GM12878 (cell line): ENCODE results near the gene NOS1. TPM values are rescaled to one million over a fixed set of nuclear protein-coding genes. Genes with fewer than 3 reads are reported as not detected.

Experiments used
- ATAC-seq: fragments of 200-7000 bp; cut with Tn5 transposase; 3 replicates; pipeline ENCODE4 v1.9.1; 2020; ENCODE audit warnings: mild to moderate bottlenecking, moderate library complexity
- BruUV-seq: library from RNA; stranded (reverse); fragments of 400-500 nt; replicated peaks from 2 replicates; lab custom pipeline; 2021; lab: Mats Ljungman, UMichigan
- CTCF ChIA-PET: fragments of 300-600 bp; sonication (Branson Sonifier 250); formaldehyde crosslinking; extraction: SDS; loops from one replicate; lab custom pipeline; 2021; ENCODE audit warnings: inconsistent platforms; lab: Yijun Ruan, JAX
- POLR2A ChIA-PET: fragments of 350-600 bp; formaldehyde crosslinking; extraction: SDS; loops from one replicate; lab custom pipeline; 2021; ENCODE audit warnings: inconsistent platforms; lab: Charles Lee
- RAD21 ChIA-PET: fragments of 300-600 bp; sonication (Branson Sonifier 250); formaldehyde crosslinking; loops from one replicate; lab custom pipeline; 2023; ENCODE audit warnings: antibody characterized with exemption; ENCODE audit not compliant: unreplicated experiment; lab: Charles Lee
- SMC1A ChIA-PET: fragments of 300-600 bp; sonication (Branson Sonifier 250); formaldehyde crosslinking; loops from one replicate; lab custom pipeline; 2023; ENCODE audit not compliant: unreplicated experiment, uncharacterized antibody; lab: Charles Lee
- DNase-seq: peaks from one replicate; pipeline ENCODE4 v3.0.0-alpha.2; 2011; ENCODE audit warnings: low read depth, low spot score
- FAIRE-seq: peaks from 3 replicates; lab custom pipeline; 2011; peaks lifted over from hg19 to GRCh38; lab: Jason Lieb, UNC
- H2AFZ ChIP-seq: 2 replicates; pipeline ENCODE4 v1.6.0; 2011; ENCODE audit warnings: low read depth, low read length, control low read depth; ENCODE audit not compliant: control insufficient read depth
- H3K27ac ChIP-seq: 2 replicates; pipeline ENCODE4 v1.5.1; 2011; ENCODE audit warnings: control low read depth; ENCODE audit not compliant: control insufficient read depth, insufficient read depth
- H3K27me3 ChIP-seq, 2 experiments: replicated peaks in 1 of 2; 2 replicates each; pipeline versions ENCODE4 v1.6.0 to v1.6.1; 2011; ENCODE audit warnings: low read length in 1 of 2; ENCODE audit not compliant: control insufficient read depth in 2 of 2, insufficient read depth in 2 of 2
- H3K36me3 ChIP-seq, 2 experiments: 2 replicates each; pipeline ENCODE4 v1.5.1; 2011; ENCODE audit warnings: low read length in 1 of 2; ENCODE audit not compliant: control insufficient read depth in 2 of 2, insufficient read depth in 2 of 2
- H3K4me1 ChIP-seq: 2 replicates; pipeline ENCODE4 v1.6.1; 2011; ENCODE audit warnings: mild to moderate bottlenecking, low read length, moderate library complexity, mixed read lengths; ENCODE audit not compliant: control insufficient read depth, insufficient read depth
- H3K4me2 ChIP-seq: 2 replicates; pipeline ENCODE4 v1.6.0; 2011; ENCODE audit warnings: control low read depth; ENCODE audit not compliant: control insufficient read depth, insufficient read depth
- H3K4me3 ChIP-seq: fragments of 200-600 bp; sonication (generic); 2 replicates; pipeline ENCODE4 v1.5.1; 2016
- H3K79me2 ChIP-seq: 2 replicates; pipeline ENCODE4 v1.6.0; 2011; ENCODE audit warnings: low read length; ENCODE audit not compliant: control insufficient read depth, insufficient read depth
- H3K9ac ChIP-seq: 2 replicates; pipeline ENCODE4 v1.8.0; 2011; ENCODE audit warnings: low read length, control low read depth, mixed read lengths; ENCODE audit not compliant: control insufficient read depth, insufficient read depth
- H3K9me3 ChIP-seq: replicated peaks from 3 replicates; pipeline ENCODE4 v1.5.1; 2011; ENCODE audit warnings: mild to moderate bottlenecking, low read length; ENCODE audit not compliant: control insufficient read depth, insufficient read depth
- H4K20me1 ChIP-seq: 2 replicates; pipeline ENCODE4 v1.6.0; 2011; ENCODE audit not compliant: control insufficient read depth, insufficient read depth
- POLR2AphosphoS5 ChIP-seq: IDR thresholded peaks from 2 replicates; pipeline ENCODE4 v1.6.1; 2011; ENCODE audit warnings: mild to moderate bottlenecking, low read length, inconsistent platforms
- ZNF207 ChIP-seq: fragments of 450-650 bp; IDR thresholded peaks from 2 replicates; pipeline ENCODE4 v1.6.1; 2014; ENCODE audit warnings: antibody characterized with exemption, mild to moderate bottlenecking, borderline replicate concordance
- WGBS: methylation state at CpG from one replicate; pipeline ENCODE4 v1.1.6; 2016; ENCODE audit warnings: low lambda C conversion rate; ENCODE audit not compliant: insufficient replicate concordance, insufficient coverage; ENCODE audit errors: missing lambda C conversion rate; 5-methylcytosine and 5-hydroxymethylcytosine counted together
- in situ Hi-C: fragments of 300-500 bp; cut with MboI; formaldehyde crosslinking; loops from 9 replicates; pipeline ENCODE4 v1.14.3; 2018; ENCODE audit warnings: mixed read lengths
- intact Hi-C: fragments of 100-400 bp; cut with micrococcal nuclease; formaldehyde crosslinking; loops from one replicate; pipeline ENCODE4 v1.14.2; 2022; ENCODE audit not compliant: unreplicated experiment
- polyA plus RNA-seq, 11 experiments: library from polyadenylated mRNA; depleted of rRNA in 4 of 11; unstranded in 6 of 11; stranded (reverse) in 5 of 11; fragments of >200 nt; fragmentation: Nextera tagmentation in 4 of 11; fragmentation: Illumina TruSeq in 1 of 11; extraction: Ambion mirVana in 4 of 11; extraction: Trizol in 1 of 11; gene quantifications; 1 replicate in 1 of 11; 2 replicates in 10 of 11; pipeline versions ENCODE4 v1.2.1 to v1.2.3, GENCODE V29; 2011 to 2016; ENCODE audit warnings: inconsistent platforms in 2 of 11, missing spikeins in 2 of 11, low read depth in 1 of 11
- total RNA-seq, 4 experiments: library from RNA; depleted of rRNA in 3 of 4; stranded (reverse); fragments of >200 nt in 3 of 4; fragmentation: Illumina TruSeq in 1 of 4; extraction: Trizol in 1 of 4; gene quantifications; 2 replicates each; pipeline versions ENCODE4 v1.2.1 to v1.2.3, GENCODE V29; 2013 to 2021

Gene NOS1
- total and polyA plus RNA-seq, 10 of the 15 experiments (the other 5 are each of a cell fraction or from before 2014, with no cell fraction given), result under 0.01 to 0.04 (median 0.01) TPM; not detected in 7

GRCh38 chr12:117339104-117339503, 22.3 kb downstream of the NOS1 start:
- H3K4me1 ChIP-seq, result no peaks in the 10 kb centered on the region
- H3K79me2 ChIP-seq, result no peaks in the 10 kb centered on the region
- POLR2A ChIA-PET, result no interaction called here
- H3K27me3 ChIP-seq, result 0 out of 4 replicates have a peak, but pooled peaks cover 0 to 1% of the 10 kb centered on the region in 2 experiments
- H3K4me3 ChIP-seq, result no peak overlapping the region
- RAD21 ChIA-PET, result no interaction called here
- SMC1A ChIA-PET, result no interaction called here
- intact Hi-C loops (loop anchor here (10.0 kb wide), 1 partner anchor 104 kb away; no protein-coding TSS in a partner anchor), in situ Hi-C loops (no loop called here)
- H3K9me3 ChIP-seq, result no peaks in the 10 kb centered on the region
- FAIRE-seq (no peak), ATAC-seq (no peak), DNase-seq (no peak)
- no peak for TF ChIP-seq ZNF207
- WGBS, result 1% methylated on average over 4 of the region's 4 CpGs
- no peak overlapping the region for H3K4me2 ChIP-seq
- H3K9ac ChIP-seq, result no peak overlapping the region
- BruUV-seq, result no TSS peak
- no peaks in the 10 kb centered on the region for H4K20me1 ChIP-seq
- H2AFZ ChIP-seq, result no peak overlapping the region
- CTCF ChIA-PET, result no interaction called here
- no peaks in the 10 kb centered on the region for H3K36me3 ChIP-seq
- H3K27ac ChIP-seq, result no peak overlapping the region

- Histone ChIP-seq H3K27ac (no peak overlapping the region), H3K4me3 (no peak overlapping the region), H3K9ac (no peak overlapping the region), H3K4me2 (no peak overlapping the region), H3K36me3 (no peaks in the 10 kb centered on the region), H2AFZ (no peak overlapping the region), H3K27me3 (peaks cover 0 to 1% of the 10 kb centered on the region in 2 experiments; a peak in 1 of 4 replicates), H3K4me1 (no peaks in the 10 kb centered on the region), H3K79me2 (no peaks in the 10 kb centered on the region), H4K20me1 (no peaks in the 10 kb centered on the region), H3K9me3 (no peaks in the 10 kb centered on the region)
- no peak for TF ChIP-seq POLR2AphosphoS5
- ChIA-PET RAD21 (no interaction called here), CTCF (no interaction called here), POLR2A (no interaction called here), SMC1A (no interaction called here)
- intact Hi-C loops, result loop anchor here (10.0 kb wide), 1 partner anchor 100 kb away; no protein-coding TSS in a partner anchor
- DNase-seq, result no peak
- no peak for FAIRE-seq
- WGBS, result 34% methylated on average over 21 of the region's 21 CpGs
- no TSS peak for BruUV-seq
- in situ Hi-C loops, result no loop called here
- no peak for ATAC-seq
Observed at GRCh38 chr12:117334855-117335587, 26.4 kb downstream of the NOS1 start.
